Mesenchymal stem cell (in vitro differentiated cells and primary cell): ENCODE measurements around the gene ERBB3.

ENCODE experiments used
- DNase-seq: peaks from one replicate; pipeline ENCODE4 v3.0.0-alpha.2; 2013
- H2AFZ ChIP-seq: one replicate; pipeline ENCODE4 v1.6.1; 2013; ENCODE audit warnings: low read depth, mild to moderate bottlenecking, control low read depth, inconsistent platforms, low read length, moderate library complexity
- H2AK5ac ChIP-seq: 2 replicates; pipeline ENCODE4 v1.6.1; 2013; ENCODE audit warnings: low read length, moderate library complexity, mild to moderate bottlenecking, inconsistent platforms; ENCODE audit not compliant: severe bottlenecking
- H2BK120ac ChIP-seq: one replicate; pipeline ENCODE4 v1.6.1; 2013; ENCODE audit warnings: low read depth, mild to moderate bottlenecking, inconsistent platforms, low read length, moderate library complexity
- H2BK12ac ChIP-seq, 2 experiments: one replicate each; pipeline ENCODE4 v1.6.1; 2013; ENCODE audit warnings: inconsistent platforms in 2 of 2, low read length in 2 of 2, mild to moderate bottlenecking in 2 of 2, moderate library complexity in 2 of 2, control low read depth in 1 of 2
- H2BK15ac ChIP-seq: one replicate; pipeline ENCODE4 v1.6.1; 2013; ENCODE audit warnings: mild to moderate bottlenecking, low read depth, inconsistent platforms; ENCODE audit not compliant: poor library complexity, severe bottlenecking
- H2BK5ac ChIP-seq: 2 replicates; pipeline ENCODE4 v1.6.1; 2013; ENCODE audit warnings: low read depth, mild to moderate bottlenecking, low read length, control low read depth, inconsistent platforms; ENCODE audit not compliant: poor library complexity, severe bottlenecking
- H3K14ac ChIP-seq, 2 experiments: one replicate each; pipeline ENCODE4 v1.6.1; 2013; ENCODE audit warnings: inconsistent platforms in 2 of 2, low read length in 2 of 2, control low read depth in 1 of 2, mild to moderate bottlenecking in 1 of 2, moderate library complexity in 1 of 2
- H3K18ac ChIP-seq, 2 experiments: one replicate each; pipeline ENCODE4 v1.6.1; 2013; ENCODE audit warnings: inconsistent platforms in 2 of 2, low read length in 2 of 2, control low read depth in 1 of 2, low read depth in 1 of 2, mild to moderate bottlenecking in 1 of 2
- H3K23ac ChIP-seq, 2 experiments: one replicate each; pipeline ENCODE4 v1.6.1; 2013; ENCODE audit warnings: inconsistent platforms in 2 of 2, low read length in 2 of 2, mild to moderate bottlenecking in 2 of 2, moderate library complexity in 2 of 2, control low read depth in 1 of 2
- H3K27ac ChIP-seq: 2 replicates; pipeline ENCODE4 v1.5.1; 2013; ENCODE audit warnings: mild to moderate bottlenecking, moderate library complexity, low read length, control low read depth, inconsistent platforms; ENCODE audit not compliant: poor library complexity, severe bottlenecking
- H3K27me3 ChIP-seq, 2 experiments: 2 replicates each; pipeline versions ENCODE4 v1.6.1 to v1.7.0; 2013; ENCODE audit warnings: low read length in 2 of 2, mild to moderate bottlenecking in 2 of 2, moderate library complexity in 2 of 2, control low read depth in 1 of 2, inconsistent platforms in 1 of 2; ENCODE audit not compliant: control insufficient read depth in 1 of 2, insufficient read depth in 1 of 2
- H3K36me3 ChIP-seq, 2 experiments: 2 replicates each; pipeline versions ENCODE4 v1.6.1 to v1.7.0; 2013; ENCODE audit warnings: low read length in 2 of 2, control low read depth in 1 of 2, inconsistent platforms in 1 of 2, low read depth in 1 of 2, mild to moderate bottlenecking in 1 of 2; ENCODE audit not compliant: insufficient read depth in 2 of 2, control insufficient read depth in 1 of 2
- H3K4ac ChIP-seq, 2 experiments: one replicate each; pipeline ENCODE4 v1.6.1; 2013; ENCODE audit warnings: inconsistent platforms in 2 of 2, low read length in 2 of 2, mild to moderate bottlenecking in 2 of 2, moderate library complexity in 2 of 2, control low read depth in 1 of 2, low read depth in 1 of 2
- H3K4me1 ChIP-seq: 2 replicates; pipeline ENCODE4 v1.6.1; 2013; ENCODE audit warnings: low read depth, low read length, control low read depth; ENCODE audit not compliant: control insufficient read depth, insufficient read depth
- H3K4me2 ChIP-seq: 2 replicates; pipeline ENCODE4 v1.6.1; 2013; ENCODE audit warnings: low read length, mild to moderate bottlenecking, inconsistent platforms; ENCODE audit not compliant: poor library complexity, severe bottlenecking
- H3K4me3 ChIP-seq, 2 experiments: 2 replicates each; pipeline versions ENCODE4 v1.5.1 to v1.7.0; 2013; ENCODE audit warnings: low read length in 2 of 2, mild to moderate bottlenecking in 2 of 2, control low read depth in 1 of 2, low read depth in 1 of 2; ENCODE audit not compliant: insufficient read depth in 1 of 2
- H3K79me1 ChIP-seq: replicated peaks from 2 replicates; pipeline ENCODE4 v1.6.1; 2013; ENCODE audit warnings: mild to moderate bottlenecking, control low read depth, low read length, inconsistent platforms; ENCODE audit not compliant: poor library complexity, severe bottlenecking
- H3K9ac ChIP-seq: 2 replicates; pipeline ENCODE4 v1.7.0; 2013; ENCODE audit warnings: mild to moderate bottlenecking, low read length, moderate library complexity
- H3K9me3 ChIP-seq: 2 replicates; pipeline ENCODE4 v1.7.0; 2013; ENCODE audit warnings: mild to moderate bottlenecking, low read length; ENCODE audit not compliant: control insufficient read depth
- H4K8ac ChIP-seq: one replicate; pipeline ENCODE4 v1.6.1; 2013; ENCODE audit warnings: inconsistent platforms, mild to moderate bottlenecking, low read length, moderate library complexity
- H4K91ac ChIP-seq: one replicate; pipeline ENCODE4 v1.6.1; 2013; ENCODE audit warnings: mild to moderate bottlenecking, low read length, inconsistent platforms
- WGBS: methylation state at CpG from one replicate; pipeline ENCODE4 v1.1.7; 2013; ENCODE audit warnings: mixed read lengths; 5-methylcytosine and 5-hydroxymethylcytosine counted together

ERBB3 gene

GRCh38 chr12:56038022-56038655, 41.8 kb upstream of the ERBB3 start:
- Histone ChIP-seq H3K79me1 (peaks cover 2% of the 10 kb centered on the region), H3K27ac (no peak overlapping the region), H3K14ac (no peak overlapping the region), H4K8ac (no peak overlapping the region), H2BK5ac (no peak overlapping the region), H2BK120ac (no peak overlapping the region), H3K4me3 (no peak overlapping the region), H4K91ac (no peak overlapping the region), H3K27me3 (no peaks in the 10 kb centered on the region), H3K4me2 (no peak overlapping the region), H2AFZ (no peak overlapping the region), H2BK12ac (no peak overlapping the region), H2AK5ac (no peak overlapping the region), H3K23ac (no peak overlapping the region), H3K18ac (no peak overlapping the region), H2BK15ac (no peak overlapping the region), H3K9me3 (no peaks in the 10 kb centered on the region), H3K9ac (no peak overlapping the region), H3K4me1 (no peaks in the 10 kb centered on the region), H3K4ac (no peak overlapping the region), H3K36me3 (peaks cover 27 to 37% of the 10 kb centered on the region in 2 experiments)
- DNase-seq, result no peak
- WGBS, result 86% methylated on average over 2 of the region's 2 CpGs

GRCh38 chr12:56040151-56040550, 39.8 kb upstream of the ERBB3 start:
- Histone ChIP-seq H3K36me3 (peaks cover 26 to 45% of the 10 kb centered on the region in 2 experiments), H3K4me1 (peaks cover 4% of the 10 kb centered on the region), H3K9me3 (no peaks in the 10 kb centered on the region), H3K9ac (no peak overlapping the region), H3K23ac (no peak overlapping the region), H4K8ac (no peak overlapping the region), H2AK5ac (no peak overlapping the region), H2BK5ac (no peak overlapping the region), H3K4me3 (no peak overlapping the region), H2BK120ac (no peak overlapping the region), H3K4me2 (no peak overlapping the region), H2AFZ (no peak overlapping the region), H3K27me3 (no peaks in the 10 kb centered on the region), H3K18ac (no peak overlapping the region), H3K79me1 (peaks cover 2% of the 10 kb centered on the region), H4K91ac (no peak overlapping the region), H2BK15ac (no peak overlapping the region), H3K14ac (no peak overlapping the region), H3K27ac (no peak overlapping the region), H2BK12ac (no peak overlapping the region), H3K4ac (no peak overlapping the region)
- WGBS, result no CpG with 5 or more reads among the region's 1 CpG
- DNase-seq, result no peak

- no peak overlapping the region for H3K23ac ChIP-seq
- H2BK12ac ChIP-seq, result no peak overlapping the region
- H2AFZ ChIP-seq, result no peak overlapping the region
- no peak overlapping the region for H4K8ac ChIP-seq
- H3K4ac ChIP-seq, result peak overlapping the region in 1 of 2 experiments; percentile 59
- no peaks in the 10 kb centered on the region for H3K27me3 ChIP-seq
- 63% methylated on average over 12 of the region's 14 CpGs for WGBS
- no peak overlapping the region for H4K91ac ChIP-seq
- H3K9ac ChIP-seq, result peak overlapping the region; percentile 99
- no peak overlapping the region for H2BK120ac ChIP-seq
- no peaks in the 10 kb centered on the region for H3K9me3 ChIP-seq
- H3K79me1 ChIP-seq, result peaks cover 3% of the 10 kb centered on the region
- DNase-seq, result no peak
- H3K4me3 ChIP-seq, result peak overlapping the region in 1 of 2 experiments; percentile 88
- no peak overlapping the region for H2BK5ac ChIP-seq
- no peak overlapping the region for H2BK15ac ChIP-seq
- H3K4me2 ChIP-seq, result peak overlapping the region; percentile 52
- no peak overlapping the region for H2AK5ac ChIP-seq
- peaks cover 28 to 46% of the 10 kb centered on the region in 2 experiments for H3K36me3 ChIP-seq
- H3K4me1 ChIP-seq, result peaks cover 4% of the 10 kb centered on the region
- peak overlapping the region; percentile 82 for H3K27ac ChIP-seq
- H3K14ac ChIP-seq, result no peak overlapping the region
- no peak overlapping the region for H3K18ac ChIP-seq
Observed at GRCh38 chr12:56040963-56041551, 38.9 kb upstream of the ERBB3 start.

GRCh38 chr12:56041552-56042429, 38.2 kb upstream of the ERBB3 start, which contains the start of gene RPS26:
RPS26 (plus strand) TSS chr12:56041918; CDS start chr12:56042167, 249 bp downstream.
- DNase-seq, result peak; percentile 100

More at GRCh38 chr12:56041552-56042429, 38.2 kb upstream of the ERBB3 start, which contains the start of gene RPS26:
- no peaks in the 10 kb centered on the region for H3K9me3 ChIP-seq
- no peak within 1 kb of the TSS for H3K14ac ChIP-seq
- H2BK5ac ChIP-seq, result peak within 1 kb of the TSS; percentile 96
- H3K79me1 ChIP-seq, result peaks cover 3% of the 10 kb centered on the region
- H2BK120ac ChIP-seq, result peak within 1 kb of the TSS; percentile 96
- no peak within 1 kb of the TSS for H2AFZ ChIP-seq
- no peaks in the 10 kb centered on the region for H3K27me3 ChIP-seq
- peak within 1 kb of the TSS; percentile 99 for H3K9ac ChIP-seq
- peak within 1 kb of the TSS in 1 of 2 experiments; percentile 100 for H3K18ac ChIP-seq
- H4K8ac ChIP-seq, result peak within 1 kb of the TSS; percentile 66
- no peak within 1 kb of the TSS for H2BK15ac ChIP-seq
- WGBS, result under 1% methylated on average over 49 of the region's 50 CpGs
- peak within 1 kb of the TSS; percentile 84 to 93 for H3K4ac ChIP-seq
- H2BK12ac ChIP-seq, result no peak within 1 kb of the TSS
- peak within 1 kb of the TSS in 1 of 2 experiments; percentile 90 for H3K23ac ChIP-seq
- H4K91ac ChIP-seq, result peak within 1 kb of the TSS; percentile 93
- H3K4me3 ChIP-seq, result peak within 1 kb of the TSS; percentile 85 to 88
- H3K36me3 ChIP-seq, result peaks cover 27 to 52% of the 10 kb centered on the region in 2 experiments
- H2AK5ac ChIP-seq, result peak within 1 kb of the TSS; percentile 71
- H3K4me2 ChIP-seq, result peak within 1 kb of the TSS; percentile 76
- peaks cover 10% of the 10 kb centered on the region for H3K4me1 ChIP-seq
- peak within 1 kb of the TSS; percentile 97 for H3K27ac ChIP-seq
